Measurements from ENCODE around the gene AMBP. TPM values are rescaled to one million over a fixed set of nuclear protein-coding genes. Genes with fewer than 3 reads are reported as not detected.

AMBP gene
- total RNA-seq, 1 experiment from 2014 or later: 0.20 TPM

- H3K27ac Mint-ChIP-seq: no peak overlapping the region
- H3K9me3 Mint-ChIP-seq: no peaks in the 10 kb centered on the region
- Histone ChIP-seq H2BK15ac (ENCODE audit: low read depth, low read length) (no peak overlapping the region), H3K4me2 (ENCODE audit: insufficient read depth, insufficient read length, low read length) (no peak overlapping the region), H3K18ac (ENCODE audit: insufficient read length, low read depth, low read length) (no peak overlapping the region), H4K91ac (ENCODE audit: insufficient read length, low read depth, low read length) (no peak overlapping the region), H2BK12ac (ENCODE audit: insufficient read length, low read depth, low read length) (no peak overlapping the region), H2AFZ (ENCODE audit: low read length) (no peak overlapping the region), H3K79me2 (ENCODE audit: insufficient read depth, low read length) (no peaks in the 10 kb centered on the region), H3K27me3 (ENCODE audit: insufficient read depth, low read length) (no peaks in the 10 kb centered on the region), H3K56ac (ENCODE audit: insufficient read length, low read depth, low read length) (no peak overlapping the region), H3T11ph (ENCODE audit: low read length) (no peak overlapping the region), H3K14ac (ENCODE audit: insufficient read depth, low read length) (no peak overlapping the region), H2BK120ac (ENCODE audit: low read depth, low read length, poor library complexity, severe bottlenecking) (no peak overlapping the region), H3K23me2 (ENCODE audit: insufficient read length, low read depth, low read length, poor library complexity, severe bottlenecking) (no peaks in the 10 kb centered on the region), H3K79me1 (ENCODE audit: insufficient read depth, low read depth, low read length, poor library complexity, severe bottlenecking) (no peaks in the 10 kb centered on the region), H4K5ac (ENCODE audit: insufficient read length, low read depth, low read length) (no peak overlapping the region), H4K8ac (replicated peaks; ENCODE audit: insufficient read length, low read depth, low read length) (no peak overlapping the region), H2BK5ac (ENCODE audit: insufficient read length, low read length) (no peak overlapping the region), H3K27ac (ENCODE audit: insufficient read length, low read depth, low read length) (no peak overlapping the region), H3K4me1 (ENCODE audit: insufficient read depth, low read length) (no peaks in the 10 kb centered on the region), H4K20me1 (ENCODE audit: control insufficient read depth, insufficient read depth, insufficient read length) (no peaks in the 10 kb centered on the region), H3K4ac (ENCODE audit: low read depth, low read length) (no peak overlapping the region), H3K9ac (ENCODE audit: extremely low read depth, insufficient read length, low read length) (no peak overlapping the region), H3K23ac (ENCODE audit: insufficient read length, low read depth, low read length) (no peak overlapping the region), H2AK5ac (ENCODE audit: insufficient read length, low read length) (no peak overlapping the region), H2BK20ac (ENCODE audit: low read depth, low read length, poor library complexity, severe bottlenecking) (no peak overlapping the region), H3K9me3 (ENCODE audit: control insufficient read depth, low read depth, low read length) (no peaks in the 10 kb centered on the region)
- peaks cover 7 to 8% of the 10 kb centered on the region in 2 experiments; a peak in 3 of 4 replicates for H3K4me1 Mint-ChIP-seq
- H3K36me3 Mint-ChIP-seq (ENCODE audit: insufficient read depth in 1 of 3, low read depth in 3 of 3): no peaks in the 10 kb centered on the region
- TF ChIP-seq CTCF (conservative IDR thresholded peaks at IDR 0.05): no peak
- no peak overlapping the region; a peak in 1 of 5 replicates for H3K4me3 Mint-ChIP-seq
- no peak for DNase-seq
- no CpG with 5 or more reads among the region's 7 CpGs for WGBS (ENCODE audit: extremely low coverage, insufficient read length, low lambda C conversion rate)
- peaks cover 41% of the 10 kb centered on the region for H3K27me3 Mint-ChIP-seq (ENCODE audit: low read depth)
These were observed 669 bp upstream of the AMBP start for GRCh38 chr9:114078781-114079156.
